ENCODE data around the gene NUDCD2.
A peak's percentile ranks its signal among the peaks of the same experiment; 100 is the strongest.

Gene NUDCD2

GRCh38 chr5:163505049-163505367, 45.1 kb upstream of the NUDCD2 start:
- TF ChIP-seq CTCF (IDR thresholded peaks at IDR 0.05; ENCODE audit: borderline replicate concordance, insufficient read depth, low read depth, low read length) = no peak
- peak overlapping the region; percentile 69 for H3K4me3 ChIP-seq (ENCODE audit: low read depth, low read length)

- H3K4me3 ChIP-seq (ENCODE audit: low read depth, low read length) = peak overlapping the region; percentile 69
- no peak for TF ChIP-seq CTCF (IDR thresholded peaks at IDR 0.05; ENCODE audit: borderline replicate concordance, insufficient read depth, low read depth, low read length)
Observed at GRCh38 chr5:163504079-163504931, 44.4 kb upstream of the NUDCD2 start.

DNA sequence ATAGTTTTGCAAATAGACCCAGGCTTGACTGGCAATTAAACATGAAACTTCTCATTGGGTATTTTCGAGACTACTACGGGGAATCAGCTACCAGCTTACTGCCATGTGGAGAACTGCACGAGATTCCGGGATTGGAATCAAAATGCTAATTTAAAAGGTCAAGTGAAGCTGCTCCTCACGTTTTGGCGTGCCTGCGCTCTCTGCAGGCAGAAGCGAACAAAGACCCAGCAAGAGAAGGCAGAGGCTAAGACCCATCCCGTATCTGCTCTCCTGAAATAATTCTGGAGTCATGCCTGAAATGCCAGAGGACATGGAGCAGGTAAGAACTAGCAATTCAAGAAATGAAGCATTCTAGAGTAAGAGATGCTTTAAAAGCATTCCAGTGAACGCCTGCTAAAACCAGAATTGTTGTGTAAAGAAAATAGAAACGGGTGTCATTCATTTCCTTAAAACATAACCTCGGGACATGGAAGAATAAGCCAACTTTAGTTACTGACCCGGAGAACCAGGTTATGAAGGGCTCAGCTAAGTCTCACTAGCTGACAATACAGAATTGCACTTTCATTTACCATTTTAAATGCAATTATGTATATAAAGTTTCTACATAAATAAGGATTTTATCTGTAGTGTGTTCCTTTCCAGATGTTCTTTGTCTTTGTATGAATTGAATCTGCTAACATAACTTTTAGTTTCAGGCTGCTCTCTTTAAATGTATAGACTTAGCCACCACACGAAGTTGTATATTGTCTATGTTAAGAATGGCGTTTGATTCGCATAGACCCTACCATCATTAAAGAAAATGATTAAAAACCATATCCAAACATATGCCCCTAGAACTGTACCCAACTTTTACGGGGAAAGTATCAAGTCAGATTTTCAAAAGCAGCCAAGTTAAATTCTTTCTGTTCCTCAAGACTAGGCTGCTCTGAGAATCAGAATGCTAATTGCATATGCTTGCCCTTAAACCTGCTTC, 43.5 kb upstream of the NUDCD2 start:
- peak overlapping the region; percentile 21 for H3K4me3 ChIP-seq (ENCODE audit: low read depth, low read length)
- TF ChIP-seq CTCF (IDR thresholded peaks at IDR 0.05; ENCODE audit: borderline replicate concordance, insufficient read depth, low read depth, low read length) = peak; percentile 32; the same call in 1 of the 2 replicates

GRCh38 chr5:163502521-163502920, 42.6 kb upstream of the NUDCD2 start:
- TF ChIP-seq CTCF (IDR thresholded peaks at IDR 0.05; ENCODE audit: borderline replicate concordance, insufficient read depth, low read depth, low read length) = no peak
- no peak overlapping the region for H3K4me3 ChIP-seq (ENCODE audit: low read depth, low read length)

DNA sequence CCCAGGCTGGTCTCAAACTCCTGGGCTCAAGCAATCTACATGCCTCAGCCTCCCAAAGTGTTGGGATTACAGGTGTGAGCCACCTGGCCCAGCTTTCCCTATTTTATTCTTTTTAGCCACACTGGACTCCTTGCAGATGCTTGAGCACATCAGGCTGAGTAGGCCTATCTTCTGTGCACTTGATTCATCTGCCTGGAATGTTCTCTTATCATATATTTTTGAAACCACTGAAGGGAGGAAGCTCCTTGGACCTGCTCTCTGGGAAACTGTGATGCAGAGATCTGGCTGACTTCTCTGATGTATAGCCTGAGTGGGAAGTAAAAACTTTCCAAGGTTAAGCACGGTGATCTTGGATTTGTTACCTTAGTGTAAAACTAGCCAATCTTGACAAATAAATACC, 39.0 kb upstream of the NUDCD2 start:
- TF ChIP-seq CTCF (IDR thresholded peaks at IDR 0.05; ENCODE audit: borderline replicate concordance, insufficient read depth, low read depth, low read length) = no peak

GRCh38 chr5:163497315-163497714, 37.4 kb upstream of the NUDCD2 start:
- H3K4me3 ChIP-seq (ENCODE audit: low read depth, low read length) = no peak overlapping the region
- TF ChIP-seq CTCF (IDR thresholded peaks at IDR 0.05; ENCODE audit: borderline replicate concordance, insufficient read depth, low read depth, low read length) = no peak

More for the DNA sequence above, 39.0 kb upstream of the NUDCD2 start:
- no peak overlapping the region for H3K4me3 ChIP-seq (ENCODE audit: low read depth, low read length)

All from GM12875 (cell line).